Keratinocyte (primary cell): ENCODE measurements around the gene SPAG9. TPM values are rescaled to one million over a fixed set of nuclear protein-coding genes. Genes with fewer than 3 reads are reported as not detected.

Source experiments
- DNase-seq: peaks from one replicate; pipeline ENCODE4 v3.0.0-alpha.2; 2011; ENCODE audit warnings: low read depth, missing footprints, low spot score
- FAIRE-seq: peaks from 2 replicates; lab custom pipeline; 2011; peaks lifted over from hg19 to GRCh38; lab: Jason Lieb, UNC
- H2AFZ ChIP-seq: 2 replicates; pipeline ENCODE4 v1.6.0; 2012; ENCODE audit warnings: low read length, control low read depth, inconsistent platforms; ENCODE audit not compliant: control insufficient read depth
- H3K27ac ChIP-seq: 2 replicates; pipeline ENCODE4 v1.5.1; 2011; ENCODE audit warnings: low read length; ENCODE audit not compliant: control insufficient read depth, insufficient read depth
- H3K27me3 ChIP-seq: 3 replicates; pipeline ENCODE4 v1.6.0; 2011; ENCODE audit warnings: low read length; ENCODE audit not compliant: control insufficient read depth, insufficient read depth; ENCODE audit errors: extremely low read depth
- H3K36me3 ChIP-seq, 2 experiments: 2 replicates in 1 of 2; 3 replicates in 1 of 2; pipeline ENCODE4 v1.5.1; 2011; ENCODE audit warnings: low read length in 2 of 2, mild to moderate bottlenecking in 1 of 2; ENCODE audit not compliant: control insufficient read depth in 2 of 2, insufficient read depth in 2 of 2; ENCODE audit errors: extremely low read depth in 1 of 2
- H3K4me1 ChIP-seq: 3 replicates; pipeline ENCODE4 v1.5.1; 2011; ENCODE audit warnings: low read length; ENCODE audit not compliant: control insufficient read depth, insufficient read depth; ENCODE audit errors: extremely low read depth
- H3K4me2 ChIP-seq: 3 replicates; pipeline ENCODE4 v1.6.0; 2011; ENCODE audit warnings: low read depth, low read length; ENCODE audit not compliant: control insufficient read depth, insufficient read depth; ENCODE audit errors: extremely low read depth
- H3K4me3 ChIP-seq, 3 experiments: fragments of 200-600 bp in 1 of 3; sonication (generic) in 1 of 3; 2 replicates in 2 of 3; 3 replicates in 1 of 3; pipeline ENCODE4 v1.5.1; 2011 to 2016; ENCODE audit warnings: low read length in 3 of 3, mild to moderate bottlenecking in 3 of 3, control low read depth in 2 of 3, inconsistent platforms in 1 of 3, low read depth in 1 of 3, mixed read lengths in 1 of 3, mixed run types in 1 of 3, moderate library complexity in 1 of 3; ENCODE audit not compliant: control insufficient read depth in 2 of 3, insufficient read depth in 2 of 3; ENCODE audit errors: extremely low read depth in 1 of 3
- H3K79me2 ChIP-seq: 2 replicates; pipeline ENCODE4 v1.6.0; 2012; ENCODE audit warnings: low read length; ENCODE audit not compliant: control insufficient read depth, insufficient read depth
- H3K9ac ChIP-seq: 3 replicates; pipeline ENCODE4 v1.6.0; 2011; ENCODE audit warnings: low read length; ENCODE audit not compliant: control insufficient read depth, insufficient read depth; ENCODE audit errors: extremely low read depth
- H3K9me1 ChIP-seq: 3 replicates; pipeline ENCODE4 v1.6.0; 2011; ENCODE audit warnings: low read length; ENCODE audit not compliant: control insufficient read depth, insufficient read depth; ENCODE audit errors: extremely low read depth
- H3K9me3 ChIP-seq: 2 replicates; pipeline ENCODE4 v1.5.1; 2012; ENCODE audit warnings: low read depth, low read length; ENCODE audit not compliant: control insufficient read depth
- H4K20me1 ChIP-seq: 3 replicates; pipeline ENCODE4 v1.6.0; 2011; ENCODE audit warnings: low read length; ENCODE audit not compliant: control insufficient read depth, insufficient read depth; ENCODE audit errors: extremely low read depth
- CTCF ChIP-seq, 3 experiments: IDR thresholded peaks in 1 of 3; conservative IDR thresholded peaks in 1 of 3; optimal IDR thresholded peaks in 1 of 3; 2 replicates in 2 of 3; 3 replicates in 1 of 3; pipeline versions ENCODE3 to v1.5.1; 2011; ENCODE audit warnings: low read length in 3 of 3, mild to moderate bottlenecking in 3 of 3, moderate library complexity in 2 of 3, control low read depth in 1 of 3, inconsistent platforms in 1 of 3; ENCODE audit not compliant: insufficient read depth in 2 of 3; ENCODE audit errors: extremely low read depth in 1 of 3
- EZH2 ChIP-seq: IDR thresholded peaks from one replicate; pipeline ENCODE4 v1.6.1; 2012; ENCODE audit warnings: inconsistent platforms, mild to moderate bottlenecking, low read length, moderate library complexity
- dilution Hi-C: fragments of 300-500 bp; cut with MboI; formaldehyde crosslinking; loops from one replicate; pipeline ENCODE4 v1.7.0; 2020; ENCODE audit warnings: low sequenced_read_pairs; ENCODE audit not compliant: extremely low pct_ligation_motif_present
- polyA plus RNA-seq, 5 experiments: library from polyadenylated mRNA; depleted of rRNA in 3 of 5; stranded (reverse) in 3 of 5; stranded (forward) in 1 of 5; unstranded in 1 of 5; fragments of >200 nt; gene quantifications; 1 replicate in 1 of 5; 2 replicates in 3 of 5; 3 replicates in 1 of 5; pipeline versions ENCODE4 v1.2.1 to v1.2.3, GENCODE V29; 2011 to 2012; ENCODE audit warnings: missing spikeins in 2 of 5, low read depth in 1 of 5, low replicate concordance in 1 of 5

Gene SPAG9
- polyA plus RNA-seq, 1 donor (not counting 4 experiments of a cell fraction or from before 2014, with no cell fraction given), result 43.1 TPM

GRCh38 chr17:50939795-50940684 is 180.6 kb downstream of the SPAG9 start:
- Histone ChIP-seq H4K20me1 (no peaks in the 10 kb centered on the region), H3K9me1 (no peaks in the 10 kb centered on the region), H3K9ac (no peak overlapping the region), H3K79me2 (no peaks in the 10 kb centered on the region), H3K36me3 (no peaks in the 10 kb centered on the region), H3K4me3 (no peak overlapping the region), H3K27me3 (peaks cover 4% of the 10 kb centered on the region), H2AFZ (no peak overlapping the region), H3K4me2 (no peak overlapping the region), H3K9me3 (no peaks in the 10 kb centered on the region), H3K4me1 (peaks cover 2% of the 10 kb centered on the region), H3K27ac (no peak overlapping the region)
- no peak for DNase-seq
- dilution Hi-C loops, result no loop called here
- no peak for FAIRE-seq
- TF ChIP-seq EZH2 (no peak), CTCF (optimal IDR thresholded peaks at IDR 0.05 in 1 of 3, IDR thresholded peaks at IDR 0.05 in 1 of 3, conservative IDR thresholded peaks at IDR 0.05 in 1 of 3; ENCODE audit: extremely low read depth in 1 of 3, insufficient read depth in 2 of 3, low read length in 3 of 3) (no peak)

GRCh38 chr17:50939542-50939794 is 181.2 kb downstream of the SPAG9 start:
- DNase-seq, result no peak
- no peak overlapping the region for H3K4me2 ChIP-seq
- H3K9ac ChIP-seq, result no peak overlapping the region
- H3K4me1 ChIP-seq, result peaks cover 2% of the 10 kb centered on the region
- H3K9me1 ChIP-seq, result no peaks in the 10 kb centered on the region
- no peaks in the 10 kb centered on the region for H4K20me1 ChIP-seq
- H3K4me3 ChIP-seq, result no peak overlapping the region
- H3K27ac ChIP-seq, result no peak overlapping the region
- dilution Hi-C loops, result no loop called here
- no peaks in the 10 kb centered on the region for H3K79me2 ChIP-seq
- TF ChIP-seq EZH2 (no peak), CTCF (optimal IDR thresholded peaks at IDR 0.05 in 1 of 3, IDR thresholded peaks at IDR 0.05 in 1 of 3, conservative IDR thresholded peaks at IDR 0.05 in 1 of 3; ENCODE audit: extremely low read depth in 1 of 3, insufficient read depth in 2 of 3, low read length in 3 of 3) (no peak)
- no peak overlapping the region for H2AFZ ChIP-seq
- no peak for FAIRE-seq
- peaks cover 4% of the 10 kb centered on the region for H3K27me3 ChIP-seq
- H3K9me3 ChIP-seq, result no peaks in the 10 kb centered on the region
- H3K36me3 ChIP-seq, result no peaks in the 10 kb centered on the region
